A673 (cell line): ENCODE results near the gene PPP2R5A. TPM values are rescaled to one million over a fixed set of nuclear protein-coding genes. Genes with fewer than 3 reads are reported as not detected.

Experiments
- BruUV-seq: library from RNA; stranded (reverse); fragments of 400-500 nt; replicated peaks from 2 replicates; lab custom pipeline; 2021; lab: Mats Ljungman, UMichigan
- CTCF ChIA-PET: fragments of 300-600 bp; sonication (Branson Sonifier 250); formaldehyde crosslinking; loops from one replicate; lab custom pipeline; 2022; ENCODE audit warnings: antibody characterized with exemption; lab: Charles Lee
- POLR2A ChIA-PET: fragments of 300-600 bp; sonication (Branson Sonifier 250); formaldehyde crosslinking; loops from one replicate; lab custom pipeline; 2022; ENCODE audit warnings: antibody characterized with exemption; ENCODE audit not compliant: low non-redundant PET; lab: Charles Lee
- DNase-seq: peaks from one replicate; pipeline ENCODE4 v3.0.0-alpha.2; 2015; ENCODE audit warnings: low spot score
- H3K27ac ChIP-seq: fragments of 200-600 bp; sonication (generic); 2 replicates; pipeline ENCODE4 v1.5.1; 2016; ENCODE audit warnings: mixed run types, low read depth, mild to moderate bottlenecking, mixed read lengths, antibody characterized with exemption, low read length; ENCODE audit not compliant: poor library complexity, severe bottlenecking
- H3K27me3 ChIP-seq: fragments of 200-600 bp; sonication (generic); replicated peaks from 2 replicates; pipeline ENCODE4 v1.6.1; 2017; ENCODE audit warnings: mixed run types, low read depth, mild to moderate bottlenecking, mixed read lengths, antibody characterized with exemption, low read length; ENCODE audit not compliant: insufficient read depth, poor library complexity
- H3K36me3 ChIP-seq: fragments of 200-600 bp; sonication (generic); 2 replicates; pipeline ENCODE4 v1.6.1; 2016; ENCODE audit warnings: mixed run types, mild to moderate bottlenecking, mixed read lengths, antibody characterized with exemption, low read length; ENCODE audit not compliant: insufficient read depth, poor library complexity, severe bottlenecking
- H3K4me1 ChIP-seq: fragments of 200-600 bp; sonication (generic); 2 replicates; pipeline ENCODE4 v1.6.1; 2017; ENCODE audit warnings: mixed run types, mild to moderate bottlenecking, mixed read lengths, antibody characterized with exemption, low read length; ENCODE audit not compliant: insufficient read depth, poor library complexity, severe bottlenecking
- H3K4me3 ChIP-seq: fragments of 200-600 bp; sonication (generic); 2 replicates; pipeline ENCODE4 v1.5.1; 2016; ENCODE audit warnings: low read depth, mixed run types, mild to moderate bottlenecking, mixed read lengths, low read length; ENCODE audit not compliant: poor library complexity, severe bottlenecking
- H3K9me3 ChIP-seq: fragments of 200-600 bp; sonication (generic); 2 replicates; pipeline ENCODE4 v1.6.1; 2016; ENCODE audit warnings: mixed run types, low read depth, mild to moderate bottlenecking, mixed read lengths, antibody characterized with exemption, low read length; ENCODE audit not compliant: poor library complexity, severe bottlenecking
- EZH2 ChIP-seq: fragments of 200-600 bp; sonication (generic); IDR thresholded peaks from 2 replicates; pipeline ENCODE4 v1.6.1; 2017; ENCODE audit warnings: borderline replicate concordance, low read depth, mild to moderate bottlenecking, mixed read lengths, antibody characterized with exemption, low read length; ENCODE audit not compliant: poor library complexity, severe bottlenecking
- intact Hi-C: fragments of 100-400 bp; cut with micrococcal nuclease; formaldehyde crosslinking; loops from one replicate; pipeline ENCODE4 v1.10.0; 2022; ENCODE audit not compliant: unreplicated experiment
- total RNA-seq: library from RNA; stranded (reverse); gene quantifications from 2 replicates; pipeline ENCODE4 v1.2.3, GENCODE V29; 2021
- TF ChIP-seq, protein P1 (sequence below): fragments of 300-800, 200-600 bp; sonication (generic); conservative IDR thresholded peaks from 2 replicates; pipeline ENCODE4 v1.5.1; 2017; ENCODE audit warnings: low read depth, mild to moderate bottlenecking, antibody characterized with exemption, low read length, moderate library complexity, mixed read lengths

The PPP2R5A gene
- total RNA-seq, 1 experiment from 2014 or later: 13.9 TPM

DNA sequence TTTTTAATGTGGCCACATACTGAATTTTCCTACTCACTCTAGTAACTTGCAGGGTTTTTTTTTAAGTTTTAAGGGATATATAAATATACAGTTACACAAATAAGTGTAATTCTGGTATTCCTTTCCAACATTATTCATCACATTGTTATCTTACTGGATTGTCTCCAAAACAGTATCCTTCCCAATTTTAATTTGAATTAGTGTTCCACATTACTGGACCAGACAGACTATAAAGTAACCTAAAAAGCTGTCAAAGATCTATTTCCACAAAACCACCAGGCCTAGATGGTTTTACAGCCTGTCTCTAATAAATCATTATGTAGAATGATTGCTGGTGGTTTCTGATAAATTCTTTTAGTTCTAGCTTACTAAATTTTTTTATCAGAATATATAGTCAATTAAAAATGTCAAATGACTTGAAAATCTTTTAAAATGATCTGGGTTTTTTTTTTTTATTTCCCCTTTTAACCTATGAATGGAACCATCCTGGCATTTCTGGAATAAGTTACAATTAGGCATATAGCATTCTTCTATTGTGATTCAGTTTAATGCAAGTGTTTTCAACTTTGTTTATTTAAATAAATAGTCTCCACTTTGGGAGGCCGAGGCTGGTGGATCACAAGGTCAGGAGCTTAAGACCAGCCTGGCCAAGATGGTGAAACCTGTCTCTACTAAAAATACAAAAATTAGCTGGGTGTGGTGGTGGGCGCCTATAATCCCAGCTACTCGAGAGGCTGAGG lies 70.2 kb downstream of the PPP2R5A start:
- Histone ChIP-seq H3K9me3 (no peaks in the 10 kb centered on the region), H3K4me3 (no peak overlapping the region), H3K27ac (no peak overlapping the region), H3K4me1 (no peaks in the 10 kb centered on the region), H3K27me3 (no peaks in the 10 kb centered on the region), H3K36me3 (peaks cover 7% of the 10 kb centered on the region)
- TF ChIP-seq EZH2: no peak
- TF ChIP-seq, protein P1, sequence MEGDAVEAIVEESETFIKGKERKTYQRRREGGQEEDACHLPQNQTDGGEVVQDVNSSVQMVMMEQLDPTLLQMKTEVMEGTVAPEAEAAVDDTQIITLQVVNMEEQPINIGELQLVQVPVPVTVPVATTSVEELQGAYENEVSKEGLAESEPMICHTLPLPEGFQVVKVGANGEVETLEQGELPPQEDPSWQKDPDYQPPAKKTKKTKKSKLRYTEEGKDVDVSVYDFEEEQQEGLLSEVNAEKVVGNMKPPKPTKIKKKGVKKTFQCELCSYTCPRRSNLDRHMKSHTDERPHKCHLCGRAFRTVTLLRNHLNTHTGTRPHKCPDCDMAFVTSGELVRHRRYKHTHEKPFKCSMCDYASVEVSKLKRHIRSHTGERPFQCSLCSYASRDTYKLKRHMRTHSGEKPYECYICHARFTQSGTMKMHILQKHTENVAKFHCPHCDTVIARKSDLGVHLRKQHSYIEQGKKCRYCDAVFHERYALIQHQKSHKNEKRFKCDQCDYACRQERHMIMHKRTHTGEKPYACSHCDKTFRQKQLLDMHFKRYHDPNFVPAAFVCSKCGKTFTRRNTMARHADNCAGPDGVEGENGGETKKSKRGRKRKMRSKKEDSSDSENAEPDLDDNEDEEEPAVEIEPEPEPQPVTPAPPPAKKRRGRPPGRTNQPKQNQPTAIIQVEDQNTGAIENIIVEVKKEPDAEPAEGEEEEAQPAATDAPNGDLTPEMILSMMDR: no peak
- DNase-seq: no peak
- no TSS peak for BruUV-seq
- CTCF ChIA-PET: no interaction called here
- intact Hi-C loops: no loop called here
- POLR2A ChIA-PET: no interaction called here

DNA sequence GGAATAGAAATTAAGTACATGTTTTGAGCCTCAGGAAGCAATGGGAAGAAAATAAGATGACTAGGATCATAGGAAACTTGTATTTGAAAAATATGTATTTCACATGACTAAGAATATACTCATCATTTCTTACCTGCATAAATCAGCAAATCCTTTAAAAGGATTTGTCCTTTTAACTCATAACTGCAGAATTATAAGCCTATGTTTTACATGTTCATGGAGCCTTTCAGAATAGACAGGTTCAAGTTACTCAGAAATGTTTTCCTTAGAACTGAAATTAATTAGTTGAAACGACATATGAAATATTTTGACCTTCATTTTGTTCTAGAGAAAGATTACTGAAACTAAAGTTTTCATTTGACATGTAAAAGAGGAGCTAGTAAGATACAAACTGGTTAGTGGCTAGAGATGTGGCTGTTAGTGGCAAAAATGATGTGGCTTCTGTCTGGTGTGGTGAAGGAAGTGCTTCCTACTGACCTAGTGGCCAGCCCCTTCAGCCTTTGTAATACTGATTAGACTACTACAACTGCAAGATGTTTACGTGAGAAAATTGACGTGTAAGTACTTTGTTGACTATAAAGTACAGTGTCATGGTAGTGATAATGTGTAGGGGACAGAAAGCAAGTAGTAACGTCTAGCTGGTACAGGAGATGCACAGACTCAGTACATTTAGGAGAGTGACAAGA lies 74.7 kb downstream of the PPP2R5A start:
- Histone ChIP-seq H3K27ac (no peak overlapping the region), H3K27me3 (no peaks in the 10 kb centered on the region), H3K9me3 (no peaks in the 10 kb centered on the region), H3K4me3 (no peak overlapping the region), H3K36me3 (peaks cover 7% of the 10 kb centered on the region), H3K4me1 (no peaks in the 10 kb centered on the region)
- POLR2A ChIA-PET: no interaction called here
- no TSS peak for BruUV-seq
- TF ChIP-seq EZH2: no peak
- TF ChIP-seq, protein P1: no peak
- CTCF ChIA-PET: no interaction called here
- DNase-seq: no peak
- intact Hi-C loops: no loop called here

DNA sequence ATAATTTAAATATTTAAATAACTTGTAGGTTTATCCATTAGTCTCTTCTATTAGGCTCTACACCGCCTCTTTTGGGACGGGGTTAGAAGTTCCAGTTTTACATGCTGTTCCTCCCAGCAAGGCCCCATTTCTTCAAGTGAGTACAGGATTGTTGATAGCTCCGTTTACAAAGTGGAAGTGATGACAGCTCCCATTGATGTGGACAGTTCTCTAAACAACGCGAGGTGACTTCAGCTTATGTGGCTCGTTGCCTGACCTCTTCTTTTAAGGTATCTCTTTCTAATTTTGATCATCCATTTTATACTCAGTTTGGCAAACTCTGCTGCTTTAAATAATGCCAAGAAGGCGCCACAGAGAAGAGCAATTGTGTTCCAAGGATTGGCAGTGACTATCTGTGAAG lies 79.8 kb downstream of the PPP2R5A start:
- Histone ChIP-seq H3K4me1 (no peaks in the 10 kb centered on the region), H3K36me3 (no peaks in the 10 kb centered on the region), H3K4me3 (no peak overlapping the region), H3K27ac (no peak overlapping the region), H3K9me3 (no peaks in the 10 kb centered on the region), H3K27me3 (no peaks in the 10 kb centered on the region)
- no TSS peak for BruUV-seq
- CTCF ChIA-PET: interaction anchor here (0.7 kb wide), 1 partner anchor 69 kb away, joined by 5 read pairs; no protein-coding TSS in a partner anchor
- no peak for DNase-seq
- POLR2A ChIA-PET: no interaction called here
- intact Hi-C loops: loop anchor here (5.0 kb wide), 1 partner anchor 683 kb away; no protein-coding TSS in a partner anchor
- no peak for TF ChIP-seq EZH2
- TF ChIP-seq, protein P1: no peak
